ENCODE measurements around the gene SMARCC1. TPM values are rescaled to one million over a fixed set of nuclear protein-coding genes. Genes with fewer than 3 reads are reported as not detected.
"Not testable (repeated sequence)": the region's sequence is repeated elsewhere in the genome, so short reads cannot be mapped to it uniquely, and the experiment has no call there.

Gene SMARCC1
- total RNA-seq, 2 experiments from 2014 or later: 106 to 113 TPM

DNA sequence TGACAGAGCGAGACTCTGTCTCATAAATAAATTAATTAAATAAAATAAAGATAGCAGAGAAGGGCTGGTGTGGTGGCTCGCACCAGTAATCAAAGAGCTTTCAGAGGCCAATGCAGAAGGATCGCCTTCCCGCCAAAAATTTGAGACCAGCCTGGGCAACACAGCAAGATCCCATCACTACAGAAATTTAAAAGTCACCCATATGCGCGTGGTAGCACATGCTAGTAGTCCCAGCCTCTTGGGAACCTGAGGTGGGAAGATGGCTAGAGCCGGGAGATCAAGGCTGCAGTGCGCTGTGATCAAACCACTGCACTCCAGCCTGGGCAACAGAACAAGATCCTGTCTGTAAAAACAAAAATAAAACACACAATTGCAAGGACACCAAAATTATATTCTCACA lies 9.6 kb downstream of the SMARCC1 start:
- ChIA-PET POLR2A (interaction anchor here (4.0 kb wide), 1 partner anchor 8 kb away, joined by 22 read pairs; the partner anchor contains the start of gene SMARCC1), CTCF (no interaction called here)
- Mint-ChIP-seq H3K4me1 (ENCODE audit: low read depth) (peaks cover 14% of the 10 kb centered on the region), H3K4me3 (no peak overlapping the region), H3K9me3 (no peaks in the 10 kb centered on the region), H3K27me3 (no peaks in the 10 kb centered on the region), H3K27ac (no peak overlapping the region), H3K36me3 (ENCODE audit: low read depth) (peaks cover 20% of the 10 kb centered on the region)
- ATAC-seq: no peak
- TF ChIP-seq, protein P1, sequence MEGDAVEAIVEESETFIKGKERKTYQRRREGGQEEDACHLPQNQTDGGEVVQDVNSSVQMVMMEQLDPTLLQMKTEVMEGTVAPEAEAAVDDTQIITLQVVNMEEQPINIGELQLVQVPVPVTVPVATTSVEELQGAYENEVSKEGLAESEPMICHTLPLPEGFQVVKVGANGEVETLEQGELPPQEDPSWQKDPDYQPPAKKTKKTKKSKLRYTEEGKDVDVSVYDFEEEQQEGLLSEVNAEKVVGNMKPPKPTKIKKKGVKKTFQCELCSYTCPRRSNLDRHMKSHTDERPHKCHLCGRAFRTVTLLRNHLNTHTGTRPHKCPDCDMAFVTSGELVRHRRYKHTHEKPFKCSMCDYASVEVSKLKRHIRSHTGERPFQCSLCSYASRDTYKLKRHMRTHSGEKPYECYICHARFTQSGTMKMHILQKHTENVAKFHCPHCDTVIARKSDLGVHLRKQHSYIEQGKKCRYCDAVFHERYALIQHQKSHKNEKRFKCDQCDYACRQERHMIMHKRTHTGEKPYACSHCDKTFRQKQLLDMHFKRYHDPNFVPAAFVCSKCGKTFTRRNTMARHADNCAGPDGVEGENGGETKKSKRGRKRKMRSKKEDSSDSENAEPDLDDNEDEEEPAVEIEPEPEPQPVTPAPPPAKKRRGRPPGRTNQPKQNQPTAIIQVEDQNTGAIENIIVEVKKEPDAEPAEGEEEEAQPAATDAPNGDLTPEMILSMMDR (IDR thresholded peaks at IDR 0.05): no peak
- DNase-seq: no peak
- intact Hi-C loops (cut with micrococcal nuclease): no loop called here

DNA sequence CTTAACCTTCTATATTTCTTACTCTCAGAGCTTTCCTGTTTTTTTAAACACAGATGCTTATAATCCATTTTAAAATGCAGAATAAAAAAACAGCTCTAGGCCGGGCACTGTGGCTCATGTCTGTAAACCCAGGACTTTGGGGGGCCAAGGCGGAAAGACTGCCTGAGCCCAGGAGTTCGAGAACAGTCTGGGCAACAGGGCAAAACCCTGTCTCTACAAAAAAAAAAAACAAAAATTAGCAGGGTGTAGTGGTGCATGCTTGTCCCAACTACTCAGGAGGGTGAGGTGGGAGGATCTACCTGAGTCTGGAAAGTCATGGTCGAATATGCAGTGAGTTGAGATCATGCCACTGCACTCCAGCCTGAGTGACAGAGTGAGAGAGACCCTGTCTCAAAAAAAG lies 15.5 kb downstream of the SMARCC1 start:
- CTCF ChIA-PET: no interaction called here
- TF ChIP-seq, protein P1 (IDR thresholded peaks at IDR 0.05): no peak
- DNase-seq (no peak), ATAC-seq (no peak)
- H3K36me3 Mint-ChIP-seq (ENCODE audit: low read depth): peaks cover 18% of the 10 kb centered on the region
- no peaks in the 10 kb centered on the region for H3K27me3 Mint-ChIP-seq
- intact Hi-C loops (cut with micrococcal nuclease): no loop called here
- H3K4me3 Mint-ChIP-seq: no peak overlapping the region
- no peak overlapping the region for H3K27ac Mint-ChIP-seq
- POLR2A ChIA-PET: no interaction called here
- H3K9me3 Mint-ChIP-seq: no peaks in the 10 kb centered on the region
- H3K4me1 Mint-ChIP-seq (ENCODE audit: low read depth): peaks cover 6% of the 10 kb centered on the region

DNA sequence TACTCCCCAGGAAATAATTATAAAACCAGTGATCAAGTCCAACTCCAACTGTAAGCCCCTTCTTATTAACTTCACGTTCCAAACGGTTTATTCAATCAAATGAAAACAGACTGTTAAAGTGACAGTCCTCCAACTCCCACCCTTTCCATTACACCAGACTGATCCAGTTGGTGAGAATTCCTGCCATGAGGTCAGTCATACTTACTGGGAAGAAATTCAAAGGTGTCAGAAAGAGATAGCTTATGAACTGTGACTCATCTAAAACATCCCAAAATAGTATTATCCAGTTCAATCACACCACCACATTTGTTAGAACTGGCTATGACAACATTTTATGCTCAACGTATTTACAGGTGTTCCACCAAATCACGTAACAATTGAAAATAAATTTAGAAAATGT lies 19.5 kb downstream of the SMARCC1 start:
- Mint-ChIP-seq H3K4me1 (ENCODE audit: low read depth) (peaks cover 6% of the 10 kb centered on the region), H3K36me3 (ENCODE audit: low read depth) (peaks cover 14% of the 10 kb centered on the region), H3K9me3 (no peaks in the 10 kb centered on the region), H3K4me3 (no peak overlapping the region), H3K27ac (peak overlapping the region; percentile 27), H3K27me3 (no peaks in the 10 kb centered on the region)
- intact Hi-C loops (cut with micrococcal nuclease): no loop called here
- ATAC-seq (no peak), DNase-seq (no peak)
- TF ChIP-seq, protein P1 (IDR thresholded peaks at IDR 0.05): no peak
- POLR2A ChIA-PET: no interaction called here
- CTCF ChIA-PET: no interaction called here

DNA sequence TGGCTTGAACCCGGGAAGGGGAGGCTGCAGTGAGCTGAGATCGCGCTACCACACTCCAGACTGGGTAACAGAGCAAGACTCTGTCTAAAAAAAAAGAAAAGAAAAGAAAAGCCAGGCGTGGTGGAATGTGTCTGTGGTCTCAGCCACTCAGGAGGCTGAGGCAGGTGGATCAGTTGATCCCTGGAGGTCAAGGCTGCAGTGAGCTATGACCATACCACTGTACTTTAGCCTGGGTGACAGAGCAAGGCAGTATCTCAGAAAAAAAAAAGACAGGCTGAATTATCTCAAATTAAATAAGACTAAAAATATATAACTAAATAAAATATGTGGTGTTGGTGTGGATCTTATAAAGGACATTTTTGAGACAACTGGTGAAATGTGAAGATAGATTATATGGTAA lies 20.6 kb downstream of the SMARCC1 start:
- Mint-ChIP-seq H3K27me3 (no peaks in the 10 kb centered on the region), H3K36me3 (ENCODE audit: low read depth) (peaks cover 21% of the 10 kb centered on the region), H3K4me1 (ENCODE audit: low read depth) (peaks cover 6% of the 10 kb centered on the region), H3K4me3 (no peak overlapping the region), H3K27ac (no peak overlapping the region), H3K9me3 (no peaks in the 10 kb centered on the region)
- no peak for ATAC-seq
- POLR2A ChIA-PET: interaction anchor here (0.9 to 1.1 kb wide), 2 partner anchors 24 to 112 kb away, joined by 3 to 7 read pairs; no protein-coding TSS in a partner anchor
- DNase-seq: no peak
- intact Hi-C loops (cut with micrococcal nuclease): no loop called here
- TF ChIP-seq, protein P1 (IDR thresholded peaks at IDR 0.05): no peak
- CTCF ChIA-PET: no interaction called here

DNA sequence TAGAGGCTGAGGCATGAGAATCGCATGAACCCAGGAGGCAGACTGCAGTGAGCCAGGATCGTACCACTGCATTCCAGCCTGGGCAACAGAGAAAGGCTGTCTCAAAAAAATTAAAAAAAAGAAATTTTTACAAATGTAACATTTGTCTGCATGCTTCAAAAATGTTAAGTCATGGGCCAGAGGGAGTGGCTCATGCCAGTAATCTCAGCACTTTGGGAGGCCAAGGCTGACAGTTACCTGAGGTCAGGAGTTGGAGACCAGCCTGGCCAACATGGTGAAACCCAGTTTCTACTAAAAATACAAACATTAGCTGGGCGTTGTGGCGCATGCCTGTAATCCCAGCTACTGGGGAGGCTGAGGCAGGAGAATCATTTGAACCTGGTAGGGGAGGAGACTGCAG lies 21.5 kb downstream of the SMARCC1 start:
- POLR2A ChIA-PET: interaction anchor here (1.0 kb wide), 1 partner anchor 133 kb away, joined by 4 read pairs; no protein-coding TSS in a partner anchor
- CTCF ChIA-PET; intact Hi-C loops (cut with micrococcal nuclease); H3K4me1 Mint-ChIP-seq (ENCODE audit: low read depth); H3K9me3 Mint-ChIP-seq; ATAC-seq; H3K27me3 Mint-ChIP-seq; DNase-seq; H3K4me3 Mint-ChIP-seq: not testable (repeated sequence)
- H3K36me3 Mint-ChIP-seq (ENCODE audit: low read depth): peaks cover 18% of the 10 kb centered on the region
- peak overlapping the region; percentile 20 for H3K27ac Mint-ChIP-seq
